Erythroblast (primary cell): ENCODE results near the gene FAM209A.

Experiments
- GATA1 ChIP-seq: IDR thresholded peaks from 2 replicates; pipeline ENCODE4 v1.6.1; 2011; ENCODE audit warnings: low read depth, mild to moderate bottlenecking, control low read depth, low read length, moderate library complexity
- POLR2A ChIP-seq: IDR thresholded peaks from 2 replicates; pipeline ENCODE4 v1.6.1; 2011; ENCODE audit warnings: mild to moderate bottlenecking, low read length

DNA sequence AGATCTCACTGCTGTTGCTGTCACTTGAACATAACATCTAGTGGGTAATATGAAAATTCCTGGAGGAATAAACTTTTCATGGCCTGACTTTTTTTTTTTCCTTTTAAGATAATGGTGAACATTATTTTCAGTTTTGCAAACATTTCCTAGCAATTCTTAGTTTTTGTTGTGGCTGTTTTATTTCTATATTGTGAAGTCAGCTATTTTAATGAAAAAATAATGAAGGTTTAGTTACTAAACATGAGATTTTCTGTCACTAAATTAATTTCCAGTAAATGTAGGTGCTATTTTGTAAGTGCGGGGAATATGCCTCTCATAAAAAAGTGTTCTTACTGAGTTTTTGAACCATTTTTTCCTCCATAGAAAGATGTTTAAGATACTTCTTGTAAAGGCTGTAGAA lies 23.4 kb upstream of the FAM209A start:
- TF ChIP-seq POLR2A (no peak), GATA1 (no peak)
